ENCODE data around the gene LDB3. TPM values are rescaled to one million over a fixed set of nuclear protein-coding genes. Genes with fewer than 3 reads are reported as not detected.

Gene LDB3
- polyA plus RNA-seq, 5 donors = 1.1 to 27.1 (median 1.9) TPM

- no peak for DNase-seq
Observed at GRCh38 chr10:86664341-86665217, 3.7 kb upstream of the LDB3 start.

GRCh38 chr10:86665218-86665607, 3.1 kb upstream of the LDB3 start:
- no peak for DNase-seq

DNA sequence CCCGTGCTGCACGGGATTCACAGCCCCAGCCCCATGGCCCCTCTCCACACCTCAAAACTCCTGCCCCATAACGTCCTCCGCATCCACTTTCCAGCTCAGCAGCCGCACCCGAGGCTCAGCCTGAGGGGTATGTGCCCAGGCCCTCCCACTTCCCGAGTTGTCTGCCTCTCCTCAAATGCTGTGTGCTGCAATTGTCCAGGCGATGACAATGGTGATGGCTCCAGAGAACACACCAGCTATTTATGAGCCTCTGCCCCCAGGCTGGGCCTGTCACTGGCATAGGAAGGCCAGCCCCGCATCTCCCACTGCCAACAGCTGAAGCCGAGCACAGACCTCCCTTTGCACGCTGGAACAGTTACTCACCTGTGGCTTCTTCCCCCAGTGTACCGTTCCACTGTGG, 2.4 kb upstream of the LDB3 start:
- DNase-seq = no peak

DNA sequence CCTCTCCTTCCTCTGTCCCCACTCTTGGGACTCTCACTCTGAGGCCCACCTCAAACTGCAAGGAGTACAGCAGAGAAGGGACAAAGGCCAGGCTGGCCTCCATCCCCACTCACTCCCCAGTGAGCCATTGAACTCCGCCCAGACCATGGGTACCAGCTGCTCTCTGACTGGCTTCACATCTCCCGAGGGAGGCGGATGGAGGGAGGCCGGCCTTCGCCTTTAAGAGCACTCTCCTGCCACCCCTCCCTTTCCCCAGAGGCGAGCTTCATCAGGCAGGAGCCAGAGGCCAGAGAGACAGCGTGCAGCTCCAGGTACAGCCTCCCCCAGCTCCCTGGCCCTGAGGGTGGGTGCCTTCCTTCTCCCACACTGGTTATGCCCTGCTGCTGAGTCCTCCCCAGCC, 1.8 kb upstream of the LDB3 start:
- no peak for DNase-seq

GRCh38 chr10:86667421-86668181, 710 bp upstream of the LDB3 start:
- no peak for DNase-seq

GRCh38 chr10:86670290-86670811, 2.0 kb downstream of the LDB3 start:
- no peak for DNase-seq

GRCh38 chr10:86670876-86671275, 2.6 kb downstream of the LDB3 start:
- DNase-seq = no peak

GRCh38 chr10:86671419-86671818, 3.1 kb downstream of the LDB3 start:
- no peak for DNase-seq

DNA sequence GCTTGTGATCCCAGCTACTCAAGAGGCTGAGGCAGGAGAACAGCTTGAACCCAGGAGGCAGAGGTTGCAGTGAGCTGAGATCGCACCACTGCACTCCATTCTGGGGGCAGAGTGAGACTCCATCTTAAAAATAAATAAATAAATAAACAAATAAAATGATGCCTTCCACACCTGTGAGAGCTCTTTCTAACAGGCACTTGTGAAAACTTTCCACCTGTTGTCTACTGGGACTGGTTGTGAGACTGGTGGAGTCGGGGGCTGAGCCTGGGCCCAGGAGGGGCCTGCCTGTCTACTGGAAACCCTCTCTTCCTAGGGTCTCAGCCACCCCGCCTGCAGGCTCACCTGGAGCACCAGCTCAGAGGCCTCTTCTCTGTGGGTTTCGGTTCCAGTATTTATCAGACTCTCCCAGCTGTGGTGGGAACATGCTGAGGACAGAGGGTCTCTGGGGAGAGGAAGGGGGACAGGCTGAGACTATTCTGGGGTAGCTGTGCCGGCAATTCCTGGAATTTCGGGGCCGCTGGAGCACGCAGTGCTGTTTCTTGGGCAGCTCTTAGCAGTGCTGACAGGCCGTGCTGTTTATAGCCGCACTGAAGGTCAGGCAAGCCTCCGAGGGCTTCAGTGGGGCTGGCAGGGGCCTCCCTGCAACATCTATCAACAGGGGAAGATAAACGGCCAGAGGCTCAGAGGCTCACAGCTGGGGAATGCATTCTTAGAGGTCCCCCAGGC, 3.8 kb downstream of the LDB3 start:
- DNase-seq = no peak

DNA sequence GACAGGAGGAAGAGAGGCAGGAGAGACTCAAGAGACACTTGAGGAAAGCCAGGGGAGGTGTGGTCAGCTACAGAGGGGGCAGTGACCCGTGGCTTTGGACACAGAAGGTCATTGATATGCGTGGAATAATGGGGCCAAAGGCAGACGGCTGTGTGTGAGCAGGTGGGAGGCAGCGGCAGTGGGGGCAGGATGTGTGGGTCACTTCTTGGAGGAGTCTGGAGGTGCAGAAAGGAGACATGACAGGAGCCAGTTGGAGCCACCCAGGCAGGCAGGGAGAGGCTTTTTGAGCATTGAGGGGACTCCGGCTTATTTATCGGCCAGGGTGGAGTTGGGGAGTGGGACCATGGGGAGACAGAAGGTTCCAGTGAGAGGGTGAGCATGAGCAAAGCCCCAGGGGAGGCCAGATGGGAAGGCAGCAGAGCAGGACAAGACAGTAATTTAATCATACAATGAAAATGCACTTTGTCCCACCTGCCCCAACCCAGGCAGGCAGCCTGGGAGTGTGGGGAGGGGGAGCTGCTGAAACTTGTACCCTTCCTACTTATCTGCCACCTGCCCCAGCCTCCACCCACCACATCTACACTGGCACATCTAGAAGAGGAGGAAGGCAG, 5.0 kb downstream of the LDB3 start:
- DNase-seq = no peak

- DNase-seq = no peak
Observed at GRCh38 chr10:86673827-86674581, 5.7 kb downstream of the LDB3 start.

DNA sequence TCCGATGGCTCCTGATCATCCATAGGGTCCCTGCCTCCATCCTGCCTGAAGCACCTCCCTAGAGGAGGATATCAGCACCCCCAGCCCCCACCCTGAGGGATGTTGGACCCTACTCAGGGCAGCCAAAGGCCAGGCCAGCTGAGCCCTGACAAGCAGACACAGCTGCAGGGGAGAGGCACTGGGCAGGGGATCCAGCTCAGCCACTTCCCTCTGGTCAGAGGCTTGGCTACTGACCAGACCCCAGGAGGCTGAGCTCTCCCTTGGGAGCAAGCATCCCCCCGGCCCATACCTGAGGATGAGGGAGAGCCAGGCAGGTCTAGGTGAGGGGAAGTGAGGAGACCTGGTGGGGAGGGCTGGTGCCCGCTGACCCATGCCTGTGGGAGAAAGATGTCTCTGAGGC, 6.6 kb downstream of the LDB3 start:
- no peak for DNase-seq

DNA sequence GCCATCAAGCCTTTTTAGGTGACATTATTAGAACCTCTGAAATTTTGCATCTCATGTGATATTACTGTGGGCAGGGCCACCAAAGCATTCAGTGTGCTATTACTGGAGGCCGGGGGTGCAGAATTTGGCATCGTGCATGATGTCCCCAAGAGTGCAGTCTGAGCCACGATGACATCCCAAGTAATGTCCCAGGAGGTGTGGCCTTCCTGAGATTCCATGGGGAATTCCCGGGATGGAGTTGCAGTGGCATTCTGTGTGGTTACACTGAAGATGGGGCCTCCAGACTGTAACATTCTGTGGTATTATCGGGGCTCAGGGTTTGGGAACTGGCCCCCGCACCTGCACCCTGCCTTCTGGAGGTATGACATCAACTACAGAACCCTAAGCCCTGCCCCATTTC, 9.1 kb downstream of the LDB3 start:
- no peak for DNase-seq

DNA sequence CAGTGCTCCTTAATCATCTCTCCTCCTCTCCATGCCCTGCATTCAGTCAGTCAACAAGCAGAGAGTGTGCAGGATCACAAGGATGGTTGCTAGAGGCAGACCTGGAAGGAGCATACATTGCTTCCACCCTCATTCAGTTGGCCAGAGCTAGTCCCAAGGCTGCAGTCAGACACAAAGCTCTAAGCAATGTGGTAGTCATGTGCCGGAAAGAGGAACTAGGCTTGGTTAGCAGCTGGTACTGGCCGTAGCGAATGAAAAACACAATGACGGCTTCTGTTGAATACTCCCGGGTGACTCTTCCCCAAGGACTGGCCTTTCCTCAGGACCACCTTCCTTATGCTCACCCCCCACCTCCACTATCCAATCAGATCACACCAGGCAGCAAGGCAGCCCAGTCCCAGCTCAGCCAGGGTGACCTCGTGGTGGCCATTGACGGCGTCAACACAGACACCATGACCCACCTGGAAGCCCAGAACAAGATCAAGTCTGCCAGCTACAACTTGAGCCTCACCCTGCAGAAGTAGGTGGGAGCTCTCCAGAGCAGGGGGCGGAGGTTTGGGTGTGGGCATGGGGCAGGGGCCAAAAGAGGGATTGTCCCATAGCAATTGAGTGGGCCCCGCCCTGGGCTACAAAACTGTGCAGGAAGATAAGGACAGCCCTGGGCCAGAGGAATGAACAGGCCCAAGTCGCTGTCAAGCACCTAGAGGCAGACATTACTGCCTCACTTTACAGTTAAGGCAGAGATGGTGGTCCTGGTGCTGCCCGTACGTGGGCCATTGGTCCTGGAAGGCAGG, 10.9 kb downstream of the LDB3 start:
- no peak for DNase-seq

GRCh38 chr10:86681047-86681446, 12.7 kb downstream of the LDB3 start:
- no peak for DNase-seq

GRCh38 chr10:86681722-86682386, 13.5 kb downstream of the LDB3 start:
- no peak for DNase-seq

- DNase-seq = no peak
Observed at GRCh38 chr10:86682675-86683074, 14.4 kb downstream of the LDB3 start.

DNA sequence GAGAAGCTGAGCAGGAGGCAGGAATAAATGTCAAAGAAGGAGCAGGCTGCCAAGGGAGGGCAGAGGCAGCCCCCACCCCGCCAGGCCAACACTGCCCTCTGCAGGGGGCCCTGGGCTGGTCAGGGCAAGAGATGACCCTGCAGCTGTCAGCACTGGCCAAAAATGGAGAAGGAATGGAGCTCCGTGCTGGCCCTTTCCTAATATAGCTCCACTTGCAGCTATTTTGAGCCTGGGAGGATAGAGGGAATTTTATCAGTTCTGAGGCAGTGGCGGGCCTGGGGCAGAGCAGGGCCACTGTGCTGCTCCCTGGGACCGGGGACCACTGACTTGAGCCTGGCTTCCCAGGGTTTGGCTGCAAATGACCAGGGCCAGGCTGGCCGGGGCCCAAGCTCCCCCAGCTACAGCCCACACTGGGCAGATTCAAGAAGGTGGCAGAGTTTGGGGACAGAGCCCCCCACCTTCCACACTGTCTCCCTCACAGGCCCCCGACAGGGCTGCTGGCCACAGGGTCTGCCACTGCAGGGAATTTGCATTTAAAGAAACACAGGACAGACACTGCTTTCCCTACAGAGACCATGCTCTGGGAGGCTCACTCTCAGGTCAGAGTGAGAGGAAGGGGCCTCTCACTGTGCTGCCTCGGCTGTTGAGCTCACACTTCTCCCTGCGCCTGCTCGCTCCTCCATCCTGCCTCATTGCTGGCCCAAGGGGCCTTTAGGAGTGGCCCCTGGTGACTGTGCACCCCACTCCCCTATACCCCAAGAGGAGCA, 16.2 kb downstream of the LDB3 start:
- no peak for DNase-seq

DNA sequence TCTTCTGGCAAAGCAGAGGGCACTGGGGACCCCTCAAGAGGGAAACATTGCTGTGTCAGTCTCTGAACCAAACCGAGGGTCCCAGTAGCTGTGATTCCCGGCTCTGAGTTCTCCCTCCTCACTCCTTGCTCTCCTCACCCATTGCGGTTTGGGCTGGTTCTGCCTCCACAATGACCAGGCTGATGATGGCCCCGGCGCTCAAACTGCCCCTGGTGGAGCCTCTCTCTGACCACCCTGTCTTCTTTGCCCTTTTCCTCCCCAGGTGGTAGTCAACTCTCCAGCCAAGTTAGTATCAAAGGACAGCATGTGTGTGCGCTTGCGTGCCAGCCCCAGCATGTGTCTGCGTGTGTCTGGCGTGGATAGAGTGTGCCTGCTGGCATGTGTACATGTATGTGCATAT, 17.1 kb downstream of the LDB3 start:
- no peak for DNase-seq

Measured in right lung (tissue), 5 donors.